DOHH2 (cell line): Measurements from ENCODE around the gene VPS72.

ENCODE experiments used
- EZH2phosphoT487 ChIP-seq: fragments of 200-600 bp; sonication (generic); IDR thresholded peaks from 2 replicates; pipeline ENCODE4 v1.6.1; 2017; ENCODE audit warnings: borderline replicate concordance, mild to moderate bottlenecking, antibody characterized with exemption, low read length, moderate library complexity, mixed read lengths
- TF ChIP-seq, protein P1 (sequence below): fragments of 200-600 bp; sonication (generic); IDR thresholded peaks from one replicate; pipeline ENCODE4 v1.5.1; 2014; ENCODE audit warnings: antibody characterized with exemption, mild to moderate bottlenecking, low read depth, low read length; ENCODE audit not compliant: poor library complexity, severe bottlenecking

DNA sequence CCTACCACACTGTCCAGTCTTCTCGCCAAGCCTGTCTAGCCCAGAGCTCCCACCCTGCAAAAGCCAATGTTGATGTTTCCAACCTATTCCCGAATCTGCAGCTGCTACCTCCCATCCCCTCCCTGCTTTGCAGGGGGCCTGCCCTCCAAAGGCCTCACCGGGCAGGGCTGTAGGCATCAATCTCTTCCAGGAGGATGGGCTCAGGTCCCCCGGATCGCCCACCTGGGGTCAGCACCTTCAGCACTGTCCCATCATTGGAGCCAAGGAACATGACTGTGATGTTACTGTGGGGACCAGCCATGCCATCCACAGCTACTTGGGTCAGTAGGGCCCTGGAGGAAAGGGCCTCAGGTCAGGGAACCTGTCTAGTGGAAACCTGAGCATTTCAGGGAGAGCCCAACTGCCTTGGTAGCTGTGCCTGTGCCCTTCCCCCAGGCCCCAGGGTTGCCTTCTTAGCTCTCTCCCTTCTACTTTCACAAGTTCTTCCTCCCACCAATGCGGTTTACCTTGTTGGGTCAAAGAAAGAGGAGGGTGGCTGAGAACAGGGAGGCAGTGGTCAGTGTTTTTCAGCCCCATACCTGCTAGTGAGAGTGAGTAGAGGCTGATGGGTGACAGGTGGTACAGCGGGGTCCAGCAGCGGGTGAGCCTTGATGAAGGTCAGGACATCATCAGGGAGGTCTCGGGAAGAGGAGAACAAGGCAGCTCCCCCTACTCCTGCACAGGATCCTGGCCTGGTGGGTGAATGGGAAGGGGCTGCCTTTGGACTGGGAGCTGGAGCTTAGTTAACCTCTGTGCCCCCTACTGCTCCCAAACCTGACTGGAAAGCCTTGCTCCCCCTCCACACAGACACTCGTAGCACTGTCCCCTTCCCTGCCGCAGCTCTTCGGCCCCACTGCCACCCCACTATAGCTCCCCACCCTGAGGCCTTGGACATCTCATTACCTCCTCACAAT is 54.3 kb downstream of the VPS72 start:
- TF ChIP-seq EZH2phosphoT487, result no peak
- TF ChIP-seq, protein P1, sequence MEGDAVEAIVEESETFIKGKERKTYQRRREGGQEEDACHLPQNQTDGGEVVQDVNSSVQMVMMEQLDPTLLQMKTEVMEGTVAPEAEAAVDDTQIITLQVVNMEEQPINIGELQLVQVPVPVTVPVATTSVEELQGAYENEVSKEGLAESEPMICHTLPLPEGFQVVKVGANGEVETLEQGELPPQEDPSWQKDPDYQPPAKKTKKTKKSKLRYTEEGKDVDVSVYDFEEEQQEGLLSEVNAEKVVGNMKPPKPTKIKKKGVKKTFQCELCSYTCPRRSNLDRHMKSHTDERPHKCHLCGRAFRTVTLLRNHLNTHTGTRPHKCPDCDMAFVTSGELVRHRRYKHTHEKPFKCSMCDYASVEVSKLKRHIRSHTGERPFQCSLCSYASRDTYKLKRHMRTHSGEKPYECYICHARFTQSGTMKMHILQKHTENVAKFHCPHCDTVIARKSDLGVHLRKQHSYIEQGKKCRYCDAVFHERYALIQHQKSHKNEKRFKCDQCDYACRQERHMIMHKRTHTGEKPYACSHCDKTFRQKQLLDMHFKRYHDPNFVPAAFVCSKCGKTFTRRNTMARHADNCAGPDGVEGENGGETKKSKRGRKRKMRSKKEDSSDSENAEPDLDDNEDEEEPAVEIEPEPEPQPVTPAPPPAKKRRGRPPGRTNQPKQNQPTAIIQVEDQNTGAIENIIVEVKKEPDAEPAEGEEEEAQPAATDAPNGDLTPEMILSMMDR, result peak; percentile 45
